DND-41 (cell line): ENCODE results near the gene DGKQ.

ENCODE experiments used
- ATAC-seq: fragments of 200-7000 bp; cut with Tn5 transposase; 3 replicates; pipeline ENCODE4 v1.9.1; 2021; ENCODE audit warnings: low read depth; ENCODE audit not compliant: insufficient read depth
- DNase-seq: peaks from one replicate; pipeline ENCODE4 v3.0.0-alpha.2; 2020
- H2AFZ ChIP-seq: 2 replicates; pipeline ENCODE4 v1.6.0; 2012; ENCODE audit warnings: low read depth, low read length
- H3K27ac ChIP-seq: 2 replicates; pipeline ENCODE4 v1.5.1; 2012; ENCODE audit warnings: low read length, inconsistent platforms
- H3K27me3 ChIP-seq: fragments of 200-600 bp; sonication (generic); 2 replicates; pipeline ENCODE4 v1.6.0; 2012; ENCODE audit warnings: low read length, mild to moderate bottlenecking, inconsistent platforms; ENCODE audit not compliant: insufficient read depth, poor library complexity
- H3K36me3 ChIP-seq: 2 replicates; pipeline ENCODE4 v1.5.1; 2012; ENCODE audit warnings: low read length, inconsistent platforms; ENCODE audit not compliant: insufficient read depth
- H3K4me1 ChIP-seq: 2 replicates; pipeline ENCODE4 v1.5.1; 2012; ENCODE audit warnings: mild to moderate bottlenecking, low read length; ENCODE audit not compliant: insufficient read depth
- H3K4me2 ChIP-seq: 2 replicates; pipeline ENCODE4 v1.6.0; 2012; ENCODE audit warnings: mild to moderate bottlenecking, moderate library complexity, low read length, inconsistent platforms; ENCODE audit not compliant: insufficient read depth
- H3K4me3 ChIP-seq, 2 experiments: fragments of 200-600 bp in 1 of 2; shearing (Covaris generic) in 1 of 2; 2 replicates each; pipeline ENCODE4 v1.5.1; 2012 to 2016; ENCODE audit warnings: inconsistent platforms in 2 of 2, low read length in 2 of 2, mild to moderate bottlenecking in 2 of 2, low read depth in 1 of 2, moderate library complexity in 1 of 2
- H3K79me2 ChIP-seq: 2 replicates; pipeline ENCODE4 v1.6.0; 2012; ENCODE audit warnings: low read length, inconsistent platforms; ENCODE audit not compliant: insufficient read depth
- H3K9ac ChIP-seq: 2 replicates; pipeline ENCODE4 v1.6.0; 2012; ENCODE audit warnings: low read depth, mild to moderate bottlenecking, inconsistent platforms, low read length, moderate library complexity
- H3K9me3 ChIP-seq: 2 replicates; pipeline ENCODE4 v1.5.1; 2012; ENCODE audit warnings: low read length, moderate library complexity, mild to moderate bottlenecking, inconsistent platforms; ENCODE audit not compliant: insufficient read depth, severe bottlenecking
- H4K20me1 ChIP-seq: 2 replicates; pipeline ENCODE4 v1.6.0; 2012; ENCODE audit warnings: low read length; ENCODE audit not compliant: insufficient read depth
- EZH2 ChIP-seq: IDR thresholded peaks from 3 replicates; pipeline ENCODE4 v1.6.1; 2012; ENCODE audit warnings: borderline replicate concordance, low read depth, mild to moderate bottlenecking, moderate library complexity, low read length, inconsistent platforms; ENCODE audit not compliant: severe bottlenecking
- TF ChIP-seq, protein P1 (sequence below): IDR thresholded peaks from 2 replicates; pipeline ENCODE4 v1.5.1; 2012; ENCODE audit warnings: borderline replicate concordance, low read length, moderate library complexity, mild to moderate bottlenecking; ENCODE audit not compliant: poor library complexity, severe bottlenecking; ENCODE audit errors: extremely low read depth

DGKQ gene

DNA sequence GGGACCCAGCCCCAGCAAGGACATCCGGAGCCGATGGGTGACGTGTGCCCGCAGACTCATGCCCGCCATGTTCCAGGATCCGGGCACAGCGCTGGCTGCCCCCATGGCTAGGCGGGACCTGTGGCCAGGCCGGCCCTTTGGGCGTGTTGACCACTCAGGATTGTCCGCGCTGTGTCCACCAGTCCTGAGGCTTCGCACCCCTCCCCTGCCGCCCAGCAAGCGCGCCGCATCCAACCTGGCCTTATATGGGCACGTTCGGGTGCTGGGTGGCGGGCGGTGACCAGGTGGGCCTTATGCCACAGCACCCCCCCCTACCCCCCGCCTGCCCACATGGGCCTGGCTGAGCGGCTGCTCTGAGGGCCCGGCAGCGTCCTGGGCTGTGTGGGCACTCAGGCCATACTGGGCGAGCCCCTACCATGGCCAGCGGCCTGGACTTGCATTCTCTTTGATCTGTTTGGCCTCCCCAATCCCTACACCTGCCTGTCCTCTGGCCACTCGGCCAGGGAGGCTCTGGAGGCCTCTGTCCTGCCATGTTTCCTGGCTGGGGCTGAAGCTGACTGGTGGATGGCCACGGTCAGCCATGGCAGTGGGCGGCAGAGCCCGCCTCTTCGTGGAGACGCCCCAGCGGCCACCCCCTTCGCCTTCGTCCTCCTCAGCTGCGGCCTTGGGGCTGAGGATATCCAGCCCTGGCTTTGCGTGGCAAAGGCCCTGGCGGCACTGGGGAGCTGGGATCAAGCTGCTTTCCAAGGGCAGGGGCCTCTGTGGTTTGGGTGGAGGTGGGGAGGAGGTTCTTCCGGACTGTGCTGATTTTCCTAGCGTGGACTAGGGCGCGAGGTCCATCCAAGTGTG lies 40.1 kb upstream of the DGKQ start:
- TF ChIP-seq, protein P1, sequence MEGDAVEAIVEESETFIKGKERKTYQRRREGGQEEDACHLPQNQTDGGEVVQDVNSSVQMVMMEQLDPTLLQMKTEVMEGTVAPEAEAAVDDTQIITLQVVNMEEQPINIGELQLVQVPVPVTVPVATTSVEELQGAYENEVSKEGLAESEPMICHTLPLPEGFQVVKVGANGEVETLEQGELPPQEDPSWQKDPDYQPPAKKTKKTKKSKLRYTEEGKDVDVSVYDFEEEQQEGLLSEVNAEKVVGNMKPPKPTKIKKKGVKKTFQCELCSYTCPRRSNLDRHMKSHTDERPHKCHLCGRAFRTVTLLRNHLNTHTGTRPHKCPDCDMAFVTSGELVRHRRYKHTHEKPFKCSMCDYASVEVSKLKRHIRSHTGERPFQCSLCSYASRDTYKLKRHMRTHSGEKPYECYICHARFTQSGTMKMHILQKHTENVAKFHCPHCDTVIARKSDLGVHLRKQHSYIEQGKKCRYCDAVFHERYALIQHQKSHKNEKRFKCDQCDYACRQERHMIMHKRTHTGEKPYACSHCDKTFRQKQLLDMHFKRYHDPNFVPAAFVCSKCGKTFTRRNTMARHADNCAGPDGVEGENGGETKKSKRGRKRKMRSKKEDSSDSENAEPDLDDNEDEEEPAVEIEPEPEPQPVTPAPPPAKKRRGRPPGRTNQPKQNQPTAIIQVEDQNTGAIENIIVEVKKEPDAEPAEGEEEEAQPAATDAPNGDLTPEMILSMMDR: no peak
- no peak for TF ChIP-seq EZH2
- no peak overlapping the region for H3K9ac ChIP-seq
- peaks cover 2% of the 10 kb centered on the region; the same call in 1 of the 2 replicates for H4K20me1 ChIP-seq
- no peaks in the 10 kb centered on the region for H3K4me1 ChIP-seq
- no peak overlapping the region for H3K4me3 ChIP-seq
- H3K27ac ChIP-seq: no peak overlapping the region
- no peaks in the 10 kb centered on the region for H3K36me3 ChIP-seq
- no peak overlapping the region for H2AFZ ChIP-seq
- DNase-seq: no peak
- no peaks in the 10 kb centered on the region for H3K27me3 ChIP-seq
- no peak for ATAC-seq
- H3K79me2 ChIP-seq: no peaks in the 10 kb centered on the region
- H3K4me2 ChIP-seq: no peak overlapping the region
- no peaks in the 10 kb centered on the region for H3K9me3 ChIP-seq

DNA sequence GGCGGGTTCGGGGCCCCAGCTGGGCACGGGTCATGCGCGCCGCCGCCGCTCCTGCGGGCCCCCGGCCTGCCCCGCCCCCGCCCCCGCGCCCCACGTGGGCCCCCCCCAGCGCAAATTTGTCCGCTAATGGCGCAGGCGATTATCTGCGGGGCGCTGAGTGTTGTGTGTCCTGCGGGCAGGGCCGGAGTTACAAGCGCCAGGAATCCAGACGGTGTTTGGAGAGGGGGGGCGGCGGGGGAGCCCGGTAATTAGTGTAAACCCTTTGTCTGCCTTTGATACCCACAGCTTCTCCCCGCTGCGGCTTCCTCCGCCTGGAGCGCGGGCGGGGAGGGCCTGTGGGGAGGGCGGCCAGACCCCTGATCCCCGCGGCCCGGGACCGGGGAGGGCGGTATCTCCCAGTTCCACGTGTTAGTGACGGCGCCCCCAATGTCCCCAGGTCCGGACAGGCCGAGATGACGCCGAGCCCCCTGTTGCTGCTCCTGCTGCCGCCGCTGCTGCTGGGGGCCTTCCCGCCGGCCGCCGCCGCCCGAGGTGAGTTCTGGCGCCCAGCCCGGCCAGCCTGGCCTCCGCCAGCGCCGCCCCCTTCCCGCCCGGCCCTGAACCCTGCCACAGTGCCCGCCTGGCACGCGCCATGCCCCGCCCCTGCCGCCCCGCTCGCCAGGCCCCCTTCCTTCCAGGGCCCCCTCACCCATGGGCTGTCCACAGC lies 38.8 kb upstream of the DGKQ start:
- no peak overlapping the region for H3K27ac ChIP-seq
- H3K79me2 ChIP-seq: no peaks in the 10 kb centered on the region
- no peak overlapping the region for H3K9ac ChIP-seq
- ATAC-seq (no peak), DNase-seq (no peak)
- H4K20me1 ChIP-seq: peaks cover 3% of the 10 kb centered on the region; the same call in 1 of the 2 replicates
- H3K4me1 ChIP-seq: no peaks in the 10 kb centered on the region
- no peak overlapping the region for H3K4me3 ChIP-seq
- no peaks in the 10 kb centered on the region for H3K9me3 ChIP-seq
- H3K4me2 ChIP-seq: no peak overlapping the region
- no peaks in the 10 kb centered on the region for H3K36me3 ChIP-seq
- H3K27me3 ChIP-seq: no peaks in the 10 kb centered on the region
- H2AFZ ChIP-seq: no peak overlapping the region
- TF ChIP-seq EZH2: no peak
- TF ChIP-seq, protein P1: no peak

DNA sequence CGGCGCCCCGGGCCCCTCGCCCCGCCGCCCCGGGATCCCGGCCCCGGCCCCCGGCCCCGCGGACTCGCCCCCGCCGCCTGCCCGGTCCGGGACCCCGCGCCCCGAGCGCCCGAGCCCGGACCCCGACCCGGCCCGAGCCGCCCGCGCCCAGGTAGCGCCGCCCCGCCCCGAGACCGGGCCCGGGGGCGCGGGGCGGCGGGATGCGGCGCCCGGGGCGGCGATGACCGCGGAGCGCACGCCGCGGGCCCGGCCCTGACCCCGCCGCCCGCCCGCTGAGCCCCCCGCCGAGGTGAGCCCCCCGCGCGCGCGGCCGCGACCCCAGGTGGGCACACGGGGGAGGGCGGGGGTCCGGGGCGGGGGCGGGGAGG lies 38.3 kb upstream of the DGKQ start:
- no peaks in the 10 kb centered on the region for H3K79me2 ChIP-seq
- H2AFZ ChIP-seq: no peak overlapping the region
- no peak for DNase-seq
- peaks cover 3% of the 10 kb centered on the region; the same call in 1 of the 2 replicates for H4K20me1 ChIP-seq
- TF ChIP-seq EZH2: no peak
- TF ChIP-seq, protein P1: no peak
- no peak overlapping the region for H3K4me3 ChIP-seq
- H3K4me2 ChIP-seq: no peak overlapping the region
- ATAC-seq: no peak
- no peaks in the 10 kb centered on the region for H3K36me3 ChIP-seq
- no peaks in the 10 kb centered on the region for H3K27me3 ChIP-seq
- H3K4me1 ChIP-seq: no peaks in the 10 kb centered on the region
- no peaks in the 10 kb centered on the region for H3K9me3 ChIP-seq
- no peak overlapping the region for H3K27ac ChIP-seq
- no peak overlapping the region for H3K9ac ChIP-seq
